Thyroid gland (tissue), 4 donors: Measurements from ENCODE around the gene FAM24B. TPM values are rescaled to one million over a fixed set of nuclear protein-coding genes. Genes with fewer than 3 reads are reported as not detected.

Experiments
- DNase-seq, 2 donors: peaks; one replicate each; pipeline ENCODE4 v3.0.0-alpha.2; 2019
- H3K27ac ChIP-seq, 3 donors: fragments of 200-600 bp; sonication (generic); 1 replicate in 2 of 3; 2 replicates in 1 of 3; pipeline ENCODE4 v1.5.1; 2016 to 2019; ENCODE audit warnings: mild to moderate bottlenecking in 1 of 3, moderate library complexity in 1 of 3
- H3K27me3 ChIP-seq: fragments of 200-600 bp; sonication (generic); one replicate; pipeline ENCODE4 v1.5.1; 2019
- H3K36me3 ChIP-seq, 2 donors: fragments of 200-600 bp; sonication (generic); one replicate each; pipeline ENCODE4 v1.5.1; 2016 to 2019
- H3K4me1 ChIP-seq, 2 donors: fragments of 200-600 bp; sonication (generic); one replicate each; pipeline ENCODE4 v1.5.1; 2017 to 2019
- H3K4me3 ChIP-seq, 3 donors: fragments of 200-600 bp; sonication (generic); replicated peaks in 1 of 3; 1 replicate in 2 of 3; 2 replicates in 1 of 3; pipeline ENCODE4 v1.5.1; 2016; ENCODE audit warnings: mild to moderate bottlenecking in 1 of 3
- H3K9me3 ChIP-seq: fragments of 200-600 bp; sonication (generic); one replicate; pipeline ENCODE4 v1.5.1; 2017
- POLR2A ChIP-seq, 2 donors: fragments of 450-650 bp; IDR thresholded peaks; one replicate each; pipeline ENCODE4 v1.6.1; 2017; ENCODE audit warnings: antibody characterized with exemption in 2 of 2, mild to moderate bottlenecking in 2 of 2, moderate library complexity in 1 of 2
- WGBS, 2 donors: methylation state at CpG; one replicate each; pipeline ENCODE4 v1.1.5; 2017; 5-methylcytosine and 5-hydroxymethylcytosine counted together
- intact Hi-C: fragments of 100-400 bp; cut with DNase I; formaldehyde crosslinking; loops from one replicate; pipeline ENCODE4 v1.15.1; 2023
- total RNA-seq, 4 donors: library from RNA; depleted of rRNA; stranded (reverse); fragments of >200 nt; gene quantifications; one replicate each; pipeline ENCODE4 v1.2.3, GENCODE V29; 2016
- TF ChIP-seq, protein P1 (sequence below), 6 experiments: fragments of 200-600 bp in 3 of 6; fragments of 450-650 bp in 3 of 6; sonication (generic) in 3 of 6; IDR thresholded peaks; one replicate each; pipeline ENCODE4 v1.5.1; 2016 to 2019; ENCODE audit warnings: antibody characterized with exemption in 6 of 6, mild to moderate bottlenecking in 2 of 6, inconsistent platforms in 1 of 6, moderate library complexity in 1 of 6

The FAM24B gene
- total RNA-seq, 4 donors from 2014 or later, result 1.4 to 2.1 TPM; not detected in 2

DNA sequence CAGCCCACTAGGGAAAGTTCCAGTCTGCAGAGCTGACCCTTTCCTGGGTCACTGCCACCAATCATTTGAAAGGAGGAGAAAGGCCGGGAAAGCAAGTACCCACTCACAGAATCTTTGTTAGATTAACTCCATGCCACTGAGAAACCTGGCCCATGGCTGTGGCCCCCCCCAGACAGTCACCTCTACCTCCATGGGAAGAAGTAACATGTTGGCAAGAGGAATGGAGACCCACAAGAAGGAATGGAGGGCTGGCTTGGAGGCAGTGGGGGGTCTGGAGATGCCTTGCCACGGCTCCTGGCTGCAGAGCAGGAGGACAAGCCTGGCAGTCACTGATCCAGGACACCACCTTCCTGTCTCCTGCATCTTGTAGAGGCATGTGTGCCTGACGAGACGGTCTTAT, 66.6 kb downstream of the FAM24B start:
- Histone ChIP-seq H3K4me1 (no peaks in the 10 kb centered on the region), H3K36me3 (no peaks in the 10 kb centered on the region), H3K27me3 (no peaks in the 10 kb centered on the region), H3K4me3 (no peak overlapping the region), H3K9me3 (no peaks in the 10 kb centered on the region), H3K27ac (no peak overlapping the region)
- 75 to 76% methylated on average over 4 of the region's 4 CpGs for WGBS, 2 donors
- intact Hi-C loops, result no loop called here
- TF ChIP-seq, protein P1, sequence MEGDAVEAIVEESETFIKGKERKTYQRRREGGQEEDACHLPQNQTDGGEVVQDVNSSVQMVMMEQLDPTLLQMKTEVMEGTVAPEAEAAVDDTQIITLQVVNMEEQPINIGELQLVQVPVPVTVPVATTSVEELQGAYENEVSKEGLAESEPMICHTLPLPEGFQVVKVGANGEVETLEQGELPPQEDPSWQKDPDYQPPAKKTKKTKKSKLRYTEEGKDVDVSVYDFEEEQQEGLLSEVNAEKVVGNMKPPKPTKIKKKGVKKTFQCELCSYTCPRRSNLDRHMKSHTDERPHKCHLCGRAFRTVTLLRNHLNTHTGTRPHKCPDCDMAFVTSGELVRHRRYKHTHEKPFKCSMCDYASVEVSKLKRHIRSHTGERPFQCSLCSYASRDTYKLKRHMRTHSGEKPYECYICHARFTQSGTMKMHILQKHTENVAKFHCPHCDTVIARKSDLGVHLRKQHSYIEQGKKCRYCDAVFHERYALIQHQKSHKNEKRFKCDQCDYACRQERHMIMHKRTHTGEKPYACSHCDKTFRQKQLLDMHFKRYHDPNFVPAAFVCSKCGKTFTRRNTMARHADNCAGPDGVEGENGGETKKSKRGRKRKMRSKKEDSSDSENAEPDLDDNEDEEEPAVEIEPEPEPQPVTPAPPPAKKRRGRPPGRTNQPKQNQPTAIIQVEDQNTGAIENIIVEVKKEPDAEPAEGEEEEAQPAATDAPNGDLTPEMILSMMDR (IDR thresholded peaks at IDR 0.05), result no peak
- no peak for TF ChIP-seq POLR2A (IDR thresholded peaks at IDR 0.05)
- no peak for DNase-seq

DNA sequence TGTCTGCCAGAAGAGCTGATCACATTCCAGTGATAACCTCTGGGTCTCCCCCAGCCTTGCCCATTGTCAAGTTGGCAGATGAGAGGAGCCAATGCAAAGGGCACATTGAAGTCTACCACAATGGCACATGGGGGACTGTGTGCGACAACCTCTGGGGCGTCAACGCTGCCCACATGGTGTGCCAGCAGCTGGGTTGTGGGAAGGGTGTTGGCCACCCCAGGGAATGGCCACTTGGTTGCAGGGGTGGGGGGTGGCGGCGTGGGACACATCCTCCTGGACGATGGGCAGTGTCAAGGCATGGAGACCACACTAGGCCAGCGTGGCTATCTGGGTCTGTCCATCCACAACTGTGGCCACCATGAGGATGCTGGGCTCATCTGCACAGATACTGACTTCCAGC, 77.1 kb downstream of the FAM24B start:
- WGBS, 2 donors, result 88 to 90% methylated on average over 2 to 7 of the region's 7 CpGs
- Histone ChIP-seq H3K36me3 (no peaks in the 10 kb centered on the region), H3K9me3 (no peaks in the 10 kb centered on the region), H3K4me3 (no peak overlapping the region), H3K27ac (no peak overlapping the region), H3K4me1 (no peaks in the 10 kb centered on the region), H3K27me3 (no peaks in the 10 kb centered on the region)
- intact Hi-C loops, result no loop called here
- TF ChIP-seq, protein P1 (IDR thresholded peaks at IDR 0.05), result no peak
- TF ChIP-seq POLR2A (IDR thresholded peaks at IDR 0.05), result no peak
- no peak for DNase-seq

Other genes with a start within 250 kb of the FAM24B start
- gene C10orf120, start 179.7 kb downstream of the FAM24B start, total RNA-seq, result not detected
- under 1 TPM in 2 of 4 donors, not detected in 2; 0.45 to 0.81 TPM for gene CUZD1, start 33.7 kb downstream of the FAM24B start, total RNA-seq
- not detected for gene FAM24A, start 31.0 kb upstream of the FAM24B start, total RNA-seq
- 10 to 100 TPM in 1 of 4 donors, 1 to 10 TPM in 3; 4.7 to 10.4 (median 7.1) TPM for gene C10orf88, start 74.6 kb upstream of the FAM24B start, total RNA-seq
- gene PSTK, start 100.8 kb upstream of the FAM24B start, total RNA-seq, result 1 to 10 TPM; 3.9 to 6.3 (median 5.2) TPM
- 10 to 100 TPM; 11.5 to 24.5 (median 13.3) TPM for gene IKZF5, start 129.2 kb upstream of the FAM24B start, total RNA-seq
- 10 to 100 TPM; 14.4 to 23.8 (median 17.5) TPM for gene ACADSB, start 129.4 kb upstream of the FAM24B start, total RNA-seq